Glomerular visceral epithelial cell (primary cell): ENCODE results near the gene ATOSA.
A peak's percentile ranks its signal among the peaks of the same experiment; 100 is the strongest.

ENCODE experiments used
- DNase-seq: peaks from one replicate; pipeline ENCODE4 v3.0.0-alpha.2; 2016; ENCODE audit errors: extremely low spot score

The ATOSA gene

GRCh38 chr15:52682200-52682599 lies 3.0 kb upstream of the ATOSA start:
- no peak for DNase-seq

- DNase-seq, result no peak
Observed at GRCh38 chr15:52681441-52681840, 2.3 kb upstream of the ATOSA start.

GRCh38 chr15:52680761-52681160 lies 1.6 kb upstream of the ATOSA start:
- no peak for DNase-seq

GRCh38 chr15:52680041-52680391 lies 828 bp upstream of the ATOSA start:
- DNase-seq, result no peak

GRCh38 chr15:52678468-52679231 lies 538 bp downstream of the ATOSA start:
- peak; percentile 49 for DNase-seq

GRCh38 chr15:52677593-52678467 lies 1.4 kb downstream of the ATOSA start:
- DNase-seq, result peak; percentile 47

GRCh38 chr15:52674831-52675230 lies 4.4 kb downstream of the ATOSA start:
- DNase-seq, result no peak

GRCh38 chr15:52673734-52674133 lies 5.5 kb downstream of the ATOSA start:
- no peak for DNase-seq

GRCh38 chr15:52673312-52673711 lies 5.9 kb downstream of the ATOSA start:
- no peak for DNase-seq

GRCh38 chr15:52672661-52673060 lies 6.5 kb downstream of the ATOSA start:
- DNase-seq, result no peak

GRCh38 chr15:52670087-52670486 lies 9.1 kb downstream of the ATOSA start:
- no peak for DNase-seq

GRCh38 chr15:52668133-52668532 lies 11.1 kb downstream of the ATOSA start:
- no peak for DNase-seq

- no peak for DNase-seq
Observed at GRCh38 chr15:52667597-52667996, 11.6 kb downstream of the ATOSA start.

- DNase-seq, result no peak
Observed at GRCh38 chr15:52663536-52664294, 15.5 kb downstream of the ATOSA start.

GRCh38 chr15:52661909-52662308 lies 17.3 kb downstream of the ATOSA start:
- no peak for DNase-seq

- DNase-seq, result no peak
Observed at GRCh38 chr15:52660192-52660591, 19.0 kb downstream of the ATOSA start.

- DNase-seq, result no peak
Observed at GRCh38 chr15:52658955-52659354, 20.2 kb downstream of the ATOSA start.

- DNase-seq, result no peak
Observed at GRCh38 chr15:52657338-52657737, 21.9 kb downstream of the ATOSA start.

- no peak for DNase-seq
Observed at GRCh38 chr15:52656412-52656811, 22.8 kb downstream of the ATOSA start.

GRCh38 chr15:52653431-52653964 lies 25.7 kb downstream of the ATOSA start:
- DNase-seq, result peak; percentile 84

GRCh38 chr15:52652984-52653383 lies 26.2 kb downstream of the ATOSA start:
- DNase-seq, result no peak

- no peak for DNase-seq
Observed at GRCh38 chr15:52652286-52652685, 26.9 kb downstream of the ATOSA start.
